Neural crest cell (in vitro differentiated cells): ENCODE data around the gene ASPN. TPM values are rescaled to one million over a fixed set of nuclear protein-coding genes. Genes with fewer than 3 reads are reported as not detected.

ENCODE experiments used
- DNase-seq: peaks from one replicate; pipeline ENCODE4 v3.0.0; 2021; ENCODE audit warnings: low read depth, mixed read lengths, low spot score
- H3K27ac Mint-ChIP-seq: one replicate; pipeline ENCODE4 v1.8.0; 2021; ENCODE audit warnings: mild to moderate bottlenecking, mixed read lengths; ENCODE audit not compliant: unreplicated experiment
- H3K27me3 Mint-ChIP-seq: 2 replicates; pipeline ENCODE4 v1.8.0; 2021; ENCODE audit warnings: low read depth, mild to moderate bottlenecking, mixed read lengths
- H3K36me3 Mint-ChIP-seq: 2 replicates; pipeline ENCODE4 v1.8.0; 2021; ENCODE audit warnings: low read depth, mild to moderate bottlenecking, mixed read lengths
- H3K4me1 Mint-ChIP-seq: 2 replicates; pipeline ENCODE4 v1.8.0; 2021; ENCODE audit warnings: mixed read lengths
- H3K4me3 Mint-ChIP-seq: one replicate; pipeline ENCODE4 v1.8.0; 2021; ENCODE audit warnings: mild to moderate bottlenecking, mixed read lengths
- H3K9me3 Mint-ChIP-seq: 2 replicates; pipeline ENCODE4 v1.8.0; 2021; ENCODE audit warnings: mixed read lengths
- total RNA-seq: library from RNA; stranded (reverse); gene quantifications from 2 replicates; pipeline ENCODE4 v1.2.1, GENCODE V29; 2021
- TF ChIP-seq, protein P1 (sequence below): fragments of 200-600 bp; sonication (generic); conservative IDR thresholded peaks from 2 replicates; pipeline ENCODE4 v1.5.0; 2021; ENCODE audit warnings: antibody characterized with exemption, mild to moderate bottlenecking

Gene ASPN
- total RNA-seq, 1 donor from 2014 or later: not detected

DNA sequence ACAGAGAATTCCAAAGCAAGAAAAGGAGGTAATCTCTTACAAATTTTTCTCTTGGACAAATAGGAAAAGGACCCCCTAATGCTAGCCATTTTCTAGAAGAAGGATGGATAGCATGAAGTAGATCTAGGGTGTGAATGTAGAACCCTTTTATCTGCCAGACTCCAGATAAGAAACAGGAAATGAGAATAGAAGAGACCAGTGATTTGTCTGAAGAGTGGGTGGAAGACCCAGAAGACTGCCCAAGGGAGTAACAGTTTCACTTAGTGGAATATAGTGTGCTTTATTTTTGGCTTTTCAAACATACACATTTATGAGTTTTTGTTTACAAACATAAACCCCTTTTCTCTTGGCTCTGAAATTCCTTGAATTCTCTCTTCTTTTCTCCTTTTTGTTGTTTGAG lies 28.4 kb upstream of the ASPN start:
- no peak for DNase-seq
- no peaks in the 10 kb centered on the region for H3K36me3 Mint-ChIP-seq
- TF ChIP-seq, protein P1, sequence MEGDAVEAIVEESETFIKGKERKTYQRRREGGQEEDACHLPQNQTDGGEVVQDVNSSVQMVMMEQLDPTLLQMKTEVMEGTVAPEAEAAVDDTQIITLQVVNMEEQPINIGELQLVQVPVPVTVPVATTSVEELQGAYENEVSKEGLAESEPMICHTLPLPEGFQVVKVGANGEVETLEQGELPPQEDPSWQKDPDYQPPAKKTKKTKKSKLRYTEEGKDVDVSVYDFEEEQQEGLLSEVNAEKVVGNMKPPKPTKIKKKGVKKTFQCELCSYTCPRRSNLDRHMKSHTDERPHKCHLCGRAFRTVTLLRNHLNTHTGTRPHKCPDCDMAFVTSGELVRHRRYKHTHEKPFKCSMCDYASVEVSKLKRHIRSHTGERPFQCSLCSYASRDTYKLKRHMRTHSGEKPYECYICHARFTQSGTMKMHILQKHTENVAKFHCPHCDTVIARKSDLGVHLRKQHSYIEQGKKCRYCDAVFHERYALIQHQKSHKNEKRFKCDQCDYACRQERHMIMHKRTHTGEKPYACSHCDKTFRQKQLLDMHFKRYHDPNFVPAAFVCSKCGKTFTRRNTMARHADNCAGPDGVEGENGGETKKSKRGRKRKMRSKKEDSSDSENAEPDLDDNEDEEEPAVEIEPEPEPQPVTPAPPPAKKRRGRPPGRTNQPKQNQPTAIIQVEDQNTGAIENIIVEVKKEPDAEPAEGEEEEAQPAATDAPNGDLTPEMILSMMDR: no peak
- H3K4me1 Mint-ChIP-seq: no peaks in the 10 kb centered on the region
- no peak overlapping the region for H3K4me3 Mint-ChIP-seq
- H3K9me3 Mint-ChIP-seq: no peaks in the 10 kb centered on the region
- no peak overlapping the region for H3K27ac Mint-ChIP-seq
- no peaks in the 10 kb centered on the region for H3K27me3 Mint-ChIP-seq

DNA sequence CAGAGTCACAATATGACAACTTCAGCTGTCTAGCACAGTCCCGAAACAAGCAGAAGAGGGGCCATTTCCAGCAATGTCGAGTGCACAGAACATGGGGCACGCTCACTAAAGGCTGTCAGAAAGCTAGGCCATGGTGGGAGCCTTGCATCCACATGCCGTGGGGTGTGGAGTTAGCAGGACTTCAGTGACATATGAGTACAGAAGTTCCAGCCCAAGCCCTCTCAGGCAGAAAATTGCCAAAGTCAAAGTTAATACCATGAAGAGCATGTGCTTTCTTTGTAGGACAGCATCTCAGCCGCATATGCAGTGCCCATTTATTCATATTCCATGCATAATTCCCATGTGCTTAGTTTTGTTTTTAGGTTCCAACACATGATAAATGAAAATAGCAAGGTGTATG lies 26.7 kb upstream of the ASPN start:
- Mint-ChIP-seq H3K27me3 (no peaks in the 10 kb centered on the region), H3K4me1 (no peaks in the 10 kb centered on the region), H3K27ac (no peak overlapping the region), H3K4me3 (no peak overlapping the region), H3K9me3 (no peaks in the 10 kb centered on the region), H3K36me3 (no peaks in the 10 kb centered on the region)
- no peak for DNase-seq
- TF ChIP-seq, protein P1: no peak

DNA sequence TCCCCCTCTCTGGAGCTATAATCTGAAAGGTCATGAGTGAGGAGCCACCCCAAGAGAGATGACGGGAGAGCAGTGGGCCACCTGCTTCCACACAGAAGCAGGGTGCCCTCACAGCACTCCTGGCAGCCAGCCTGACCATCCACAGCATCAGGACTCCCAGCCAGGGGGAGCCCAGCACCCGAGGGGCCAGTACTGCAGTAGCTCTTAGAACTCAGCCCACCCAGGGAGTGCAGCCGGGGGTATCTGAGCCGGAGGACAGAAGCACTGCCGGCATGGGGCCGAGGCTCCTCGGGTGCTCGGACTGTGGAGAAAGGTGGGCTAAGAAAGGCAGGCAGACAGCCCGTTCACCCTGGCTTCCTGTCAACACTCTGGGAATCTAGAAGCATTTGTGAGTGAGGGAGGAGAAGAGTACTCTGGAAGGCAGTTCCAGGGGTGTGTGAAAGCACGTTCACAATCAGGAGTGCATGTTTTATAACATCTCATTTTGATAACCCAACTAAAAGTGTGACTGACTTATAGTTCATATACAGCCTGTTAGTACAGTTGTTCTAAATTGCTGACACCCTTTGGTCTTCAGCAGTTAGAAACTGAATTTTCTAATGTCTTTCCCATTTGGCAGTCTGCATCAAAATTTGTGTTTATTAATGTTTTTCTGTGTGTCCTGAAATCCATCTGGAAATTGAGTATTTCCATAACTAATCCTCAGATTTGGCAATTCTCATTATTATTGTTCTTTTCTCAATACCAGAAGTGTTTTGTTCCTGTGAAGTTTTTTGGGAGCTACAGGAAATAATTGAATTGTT lies 25.9 kb upstream of the ASPN start:
- DNase-seq: no peak
- H3K9me3 Mint-ChIP-seq: no peaks in the 10 kb centered on the region
- TF ChIP-seq, protein P1: no peak
- no peaks in the 10 kb centered on the region for H3K4me1 Mint-ChIP-seq
- H3K27me3 Mint-ChIP-seq: no peaks in the 10 kb centered on the region
- no peak overlapping the region for H3K4me3 Mint-ChIP-seq
- H3K36me3 Mint-ChIP-seq: no peaks in the 10 kb centered on the region
- no peak overlapping the region for H3K27ac Mint-ChIP-seq

DNA sequence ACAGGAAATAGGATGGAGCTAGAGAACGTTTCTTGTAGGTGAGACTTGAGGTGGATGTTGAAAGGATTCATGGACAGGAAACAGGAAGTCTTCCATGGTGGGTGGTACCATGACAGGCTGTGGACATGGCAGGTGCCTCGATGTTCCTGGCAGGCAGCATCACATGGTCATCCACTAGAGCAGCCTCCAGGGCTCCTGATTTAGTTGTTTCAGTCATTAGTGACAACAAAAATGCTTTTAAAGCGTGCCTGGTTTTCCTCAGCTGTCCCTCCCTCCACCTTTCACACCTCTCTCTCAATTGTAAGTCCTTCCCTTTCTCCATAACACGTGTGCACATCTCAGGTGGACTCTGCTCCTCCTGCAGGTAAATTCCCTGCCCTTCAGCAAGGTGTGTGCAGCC lies 25.2 kb upstream of the ASPN start:
- Mint-ChIP-seq H3K4me3 (no peak overlapping the region), H3K27ac (no peak overlapping the region), H3K9me3 (no peaks in the 10 kb centered on the region), H3K36me3 (no peaks in the 10 kb centered on the region), H3K27me3 (no peaks in the 10 kb centered on the region), H3K4me1 (no peaks in the 10 kb centered on the region)
- TF ChIP-seq, protein P1: no peak
- no peak for DNase-seq

DNA sequence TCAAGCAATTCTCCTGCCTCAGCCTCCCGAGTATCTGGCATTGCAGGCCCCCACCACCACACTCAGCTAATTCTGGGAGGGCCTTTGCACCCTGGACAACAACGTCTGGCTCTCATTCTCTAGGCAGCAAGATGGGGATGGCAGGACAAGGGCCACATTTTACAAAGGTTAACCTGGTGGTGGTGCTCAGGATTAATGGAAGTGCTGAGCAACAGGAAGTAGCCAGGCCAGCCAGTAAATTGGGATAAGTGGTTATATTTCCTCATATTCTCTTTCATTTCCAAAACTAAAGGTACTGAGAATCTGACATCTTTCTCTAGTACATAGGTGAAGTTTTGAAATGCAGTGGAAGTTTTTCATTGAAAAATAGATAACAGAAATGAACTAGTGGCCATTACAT lies 24.7 kb upstream of the ASPN start:
- H3K27ac Mint-ChIP-seq: no peak overlapping the region
- H3K4me3 Mint-ChIP-seq: no peak overlapping the region
- no peaks in the 10 kb centered on the region for H3K36me3 Mint-ChIP-seq
- TF ChIP-seq, protein P1: no peak
- H3K9me3 Mint-ChIP-seq: no peaks in the 10 kb centered on the region
- no peaks in the 10 kb centered on the region for H3K27me3 Mint-ChIP-seq
- DNase-seq: no peak
- H3K4me1 Mint-ChIP-seq: no peaks in the 10 kb centered on the region
